Stimulated activated naive CD8-positive, alpha-beta T cell treated with anti-CD3 and anti-CD28 coated beads, Interleukin-15, Interleukin-2, amounts not matched to agents 100 U/mL and 50 U/mL, for 24 hours (primary cell): ENCODE measurements around the gene SIGLEC11.
"Not testable (repeated sequence)": the region's sequence is repeated elsewhere in the genome, so short reads cannot be mapped to it uniquely, and the experiment has no call there.

Experiments
- ATAC-seq: fragments of 150-1000 bp; cut with Tn5 transposase; one replicate; pipeline ENCODE4 v1.10.0; 2021
- DNase-seq: peaks from one replicate; pipeline ENCODE4 v3.0.0; 2021

The SIGLEC11 gene

GRCh38 chr19:49926515-49926914 is 34.5 kb downstream of the SIGLEC11 start:
- no peak for ATAC-seq

GRCh38 chr19:49925486-49925885 is 35.5 kb downstream of the SIGLEC11 start:
- no peak for ATAC-seq
- DNase-seq: no peak

More at GRCh38 chr19:49926515-49926914, 34.5 kb downstream of the SIGLEC11 start:
- no peak for DNase-seq

GRCh38 chr19:49924881-49925210 is 36.1 kb downstream of the SIGLEC11 start:
- ATAC-seq, DNase-seq: not testable (repeated sequence)

GRCh38 chr19:49924004-49924880 is 36.7 kb downstream of the SIGLEC11 start:
- ATAC-seq (no peak), DNase-seq (no peak)

- DNase-seq: no peak
- no peak for ATAC-seq
Measured at GRCh38 chr19:49923055-49924003, 37.6 kb downstream of the SIGLEC11 start.

GRCh38 chr19:49921871-49922795 is 38.8 kb downstream of the SIGLEC11 start:
- peak; percentile 44 for ATAC-seq
- DNase-seq: no peak

GRCh38 chr19:49920624-49921363 is 40.2 kb downstream of the SIGLEC11 start:
- DNase-seq (no peak), ATAC-seq (peak; percentile 16)

- DNase-seq: no peak
- no peak for ATAC-seq
Measured at GRCh38 chr19:49918089-49918488, 42.9 kb downstream of the SIGLEC11 start.

GRCh38 chr19:49916839-49917733 is 43.9 kb downstream of the SIGLEC11 start:
- DNase-seq: no peak
- no peak for ATAC-seq

GRCh38 chr19:49915271-49915670 is 45.7 kb downstream of the SIGLEC11 start:
- DNase-seq: no peak
- ATAC-seq: no peak

- no peak for DNase-seq
- ATAC-seq: no peak
Measured at GRCh38 chr19:49913720-49914119, 47.3 kb downstream of the SIGLEC11 start.

GRCh38 chr19:49912965-49913685 is 47.8 kb downstream of the SIGLEC11 start:
- DNase-seq (no peak), ATAC-seq (no peak)

GRCh38 chr19:49911381-49912145 is 49.4 kb downstream of the SIGLEC11 start:
- peak; percentile 39 for DNase-seq
- ATAC-seq: peak; percentile 75

GRCh38 chr19:49910179-49910578 is 50.8 kb downstream of the SIGLEC11 start:
- ATAC-seq (no peak), DNase-seq (no peak)

GRCh38 chr19:49908480-49909420 is 52.2 kb downstream of the SIGLEC11 start:
- ATAC-seq (no peak), DNase-seq (no peak)

- ATAC-seq (peak; percentile 11), DNase-seq (no peak)
Measured at GRCh38 chr19:49907745-49908446, 53.1 kb downstream of the SIGLEC11 start.
